HG02642 (cell line): ENCODE results near the gene NME8.

ENCODE experiments used
- ATAC-seq: cut with Tn5 transposase; IDR thresholded peaks from one replicate; pipeline ENCODE4 v1.9.1; 2021; ENCODE audit warnings: mild to moderate bottlenecking; ENCODE audit not compliant: unreplicated experiment, poor library complexity

Gene NME8

GRCh38 chr7:37930226-37930948 is 82.0 kb downstream of the NME8 start:
- ATAC-seq, result no peak

- ATAC-seq, result no peak
Measured at GRCh38 chr7:37932543-37932942, 84.1 kb downstream of the NME8 start.

- ATAC-seq, result no peak
Measured at GRCh38 chr7:37933018-37933566, 84.7 kb downstream of the NME8 start.

- ATAC-seq, result no peak
Measured at GRCh38 chr7:37942934-37943610, 94.7 kb downstream of the NME8 start.

- ATAC-seq, result no peak
Measured at GRCh38 chr7:37943905-37944736, 95.7 kb downstream of the NME8 start.

- no peak for ATAC-seq
Measured at GRCh38 chr7:37944737-37945054, 96.3 kb downstream of the NME8 start.

- no peak for ATAC-seq
Measured at GRCh38 chr7:37945336-37945735, 96.9 kb downstream of the NME8 start.

GRCh38 chr7:37947138-37947940 is 98.9 kb downstream of the NME8 start:
- ATAC-seq, result no peak

- ATAC-seq, result no peak
Measured at GRCh38 chr7:37947941-37948210, 99.5 kb downstream of the NME8 start.
